Adrenal gland (tissue), 5 donors: ENCODE data around the gene FGD6.

ENCODE experiments used
- POLR2A ChIP-seq, 2 donors: fragments of 450-650 bp; IDR thresholded peaks; one replicate each; pipeline ENCODE4 v1.6.1; 2017; ENCODE audit warnings: antibody characterized with exemption in 2 of 2, mild to moderate bottlenecking in 2 of 2, moderate library complexity in 1 of 2
- TF ChIP-seq, protein P1 (sequence below), 6 experiments: fragments of 450-650 bp in 4 of 6; fragments of 200-600 bp in 2 of 6; sonication (generic) in 1 of 6; IDR thresholded peaks; 1 replicate in 5 of 6; 2 replicates in 1 of 6; pipeline versions ENCODE4 v1.5.1 to v1.8.0; 2016 to 2021; ENCODE audit warnings: antibody characterized with exemption in 6 of 6, mild to moderate bottlenecking in 2 of 6, moderate library complexity in 1 of 6
- donor health status: DM: no; HTN: no; CAD: no.

DNA sequence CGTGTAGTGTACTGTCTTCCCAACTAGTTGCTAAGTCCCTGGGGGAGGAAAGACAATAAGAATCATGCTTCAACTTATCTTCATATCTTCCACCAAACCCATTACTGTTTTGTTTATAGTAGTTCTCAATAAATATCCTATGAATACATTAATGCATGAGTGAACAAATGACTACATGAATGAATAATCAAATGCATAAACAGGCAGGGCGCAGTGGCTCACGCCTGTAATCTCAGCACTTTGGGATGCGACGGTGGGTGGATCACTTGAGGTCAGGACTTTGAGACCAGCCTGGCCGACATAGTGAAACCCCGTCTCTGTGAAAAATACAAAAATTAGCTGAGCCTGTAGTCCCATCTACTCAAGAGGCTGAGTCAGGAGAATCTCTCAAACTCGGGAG lies 111.7 kb downstream of the FGD6 start:
- TF ChIP-seq, protein P1, sequence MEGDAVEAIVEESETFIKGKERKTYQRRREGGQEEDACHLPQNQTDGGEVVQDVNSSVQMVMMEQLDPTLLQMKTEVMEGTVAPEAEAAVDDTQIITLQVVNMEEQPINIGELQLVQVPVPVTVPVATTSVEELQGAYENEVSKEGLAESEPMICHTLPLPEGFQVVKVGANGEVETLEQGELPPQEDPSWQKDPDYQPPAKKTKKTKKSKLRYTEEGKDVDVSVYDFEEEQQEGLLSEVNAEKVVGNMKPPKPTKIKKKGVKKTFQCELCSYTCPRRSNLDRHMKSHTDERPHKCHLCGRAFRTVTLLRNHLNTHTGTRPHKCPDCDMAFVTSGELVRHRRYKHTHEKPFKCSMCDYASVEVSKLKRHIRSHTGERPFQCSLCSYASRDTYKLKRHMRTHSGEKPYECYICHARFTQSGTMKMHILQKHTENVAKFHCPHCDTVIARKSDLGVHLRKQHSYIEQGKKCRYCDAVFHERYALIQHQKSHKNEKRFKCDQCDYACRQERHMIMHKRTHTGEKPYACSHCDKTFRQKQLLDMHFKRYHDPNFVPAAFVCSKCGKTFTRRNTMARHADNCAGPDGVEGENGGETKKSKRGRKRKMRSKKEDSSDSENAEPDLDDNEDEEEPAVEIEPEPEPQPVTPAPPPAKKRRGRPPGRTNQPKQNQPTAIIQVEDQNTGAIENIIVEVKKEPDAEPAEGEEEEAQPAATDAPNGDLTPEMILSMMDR (IDR thresholded peaks at IDR 0.05): no peak
- TF ChIP-seq POLR2A (IDR thresholded peaks at IDR 0.05): no peak
